HG03457 (cell line): ENCODE results near the gene ELMO1.

Experiments used
- ATAC-seq: cut with Tn5 transposase; IDR thresholded peaks from one replicate; pipeline ENCODE4 v1.9.1; 2021; ENCODE audit warnings: moderate number of reproducible peaks; ENCODE audit not compliant: unreplicated experiment

Gene ELMO1

DNA sequence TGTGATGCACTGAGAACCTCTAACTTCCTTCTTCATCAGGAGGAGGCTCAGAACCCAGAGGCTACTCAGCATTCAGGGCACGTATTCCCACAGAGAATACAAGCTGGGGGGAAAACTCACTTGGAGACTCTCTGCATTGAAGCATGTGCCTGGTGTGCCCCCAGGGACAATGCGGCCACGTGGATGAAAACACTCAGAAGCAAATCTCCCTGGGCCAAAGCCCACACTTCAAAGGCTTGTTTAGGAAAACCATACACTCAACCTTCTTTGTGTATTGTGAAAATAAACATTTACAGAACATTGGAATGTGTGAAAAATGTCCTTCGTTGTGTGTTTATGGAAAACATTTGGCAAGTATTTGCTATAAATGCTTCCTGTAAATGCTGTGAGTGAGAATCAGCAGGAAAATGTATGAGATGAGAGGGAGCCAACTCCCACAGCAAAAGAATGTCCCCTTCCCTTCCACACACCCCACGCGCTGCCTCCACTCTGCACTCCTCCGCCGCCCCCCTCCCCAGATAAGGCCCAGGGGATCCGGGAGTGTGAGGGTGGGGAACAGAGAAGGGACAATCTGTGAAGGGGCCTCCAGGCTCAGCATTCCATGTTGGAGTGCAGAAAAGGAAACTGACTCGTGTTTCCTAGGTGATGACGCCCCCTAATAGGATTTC is 339.5 kb downstream of the ELMO1 start:
- no peak for ATAC-seq

- no peak for ATAC-seq
Measured at GRCh38 chr7:37108615-37109014, 340.0 kb downstream of the ELMO1 start.

- no peak for ATAC-seq
Measured at GRCh38 chr7:37107047-37107750, 341.5 kb downstream of the ELMO1 start.

DNA sequence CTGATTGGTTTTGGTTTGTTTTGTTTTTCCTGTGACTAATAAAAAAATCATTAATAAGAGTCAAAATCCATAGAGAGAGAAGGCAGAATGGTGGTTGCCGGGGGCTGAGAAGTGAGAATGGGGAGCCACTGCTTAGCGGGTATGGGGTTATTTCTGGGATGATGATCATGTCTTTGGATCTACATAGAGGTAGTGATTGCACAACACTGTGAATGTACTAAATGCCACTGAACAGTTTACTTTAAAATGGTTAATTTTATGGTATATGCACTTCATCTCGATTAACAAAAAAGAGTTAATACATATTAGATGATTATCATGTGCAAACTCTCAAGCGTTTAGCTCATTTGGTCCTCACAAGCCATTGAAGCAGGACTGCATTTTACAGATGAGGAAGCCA is 342.9 kb downstream of the ELMO1 start:
- ATAC-seq = no peak

- ATAC-seq = no peak
Measured at GRCh38 chr7:37104822-37105518, 343.7 kb downstream of the ELMO1 start.

DNA sequence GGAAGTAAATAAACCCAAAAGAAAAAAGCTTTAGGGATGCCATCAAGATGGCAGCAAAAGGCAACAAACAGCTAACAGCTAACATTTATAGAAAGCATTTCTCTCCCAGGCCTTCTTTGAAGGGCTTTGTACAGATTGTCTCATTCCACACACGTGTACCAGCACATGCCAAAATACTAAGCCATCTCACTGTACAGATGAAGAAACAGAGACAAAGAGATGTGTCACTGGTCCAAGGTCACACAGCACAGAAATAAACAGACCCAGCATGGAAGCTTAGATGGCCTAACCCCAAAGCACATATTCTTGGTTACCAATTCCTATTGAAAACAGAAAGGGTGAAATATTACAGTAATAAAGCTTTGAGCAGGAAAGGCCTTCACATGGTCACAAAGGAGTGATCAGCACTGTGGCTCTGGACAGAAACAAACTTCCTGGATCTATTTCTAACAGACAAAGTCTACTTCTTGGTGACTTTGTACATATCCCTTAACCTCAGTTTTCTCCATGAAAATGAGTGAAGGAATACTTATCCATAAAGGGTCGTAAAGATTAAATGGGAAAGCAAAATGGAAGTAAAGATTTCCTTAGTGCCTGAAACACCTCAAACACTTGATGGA is 346.0 kb downstream of the ELMO1 start:
- no peak for ATAC-seq

GRCh38 chr7:37100735-37101331 is 347.8 kb downstream of the ELMO1 start:
- ATAC-seq = no peak

DNA sequence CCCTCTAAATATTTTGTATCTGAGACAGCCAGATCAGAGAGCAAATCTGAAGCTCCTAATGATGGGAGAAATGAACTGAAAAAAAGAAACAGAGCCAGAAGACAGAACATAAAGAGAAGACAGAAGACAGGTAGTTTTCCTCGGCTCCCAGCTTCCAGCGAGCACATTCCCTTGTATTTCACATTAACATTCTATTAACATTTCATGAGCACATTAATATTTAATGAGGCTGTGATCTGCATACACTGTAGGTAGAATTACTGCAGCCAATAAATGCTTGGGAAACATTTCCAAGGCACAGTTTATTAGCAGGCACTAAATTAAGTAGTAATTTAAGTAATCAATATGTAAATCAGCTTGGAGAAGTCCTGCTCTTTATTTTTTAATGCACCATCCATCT is 349.9 kb downstream of the ELMO1 start:
- ATAC-seq = no peak

- ATAC-seq = no peak
Measured at GRCh38 chr7:37097983-37098382, 350.7 kb downstream of the ELMO1 start.

- ATAC-seq = no peak
Measured at GRCh38 chr7:37097276-37097675, 351.4 kb downstream of the ELMO1 start.

- no peak for ATAC-seq
Measured at GRCh38 chr7:37096341-37096740, 352.3 kb downstream of the ELMO1 start.

DNA sequence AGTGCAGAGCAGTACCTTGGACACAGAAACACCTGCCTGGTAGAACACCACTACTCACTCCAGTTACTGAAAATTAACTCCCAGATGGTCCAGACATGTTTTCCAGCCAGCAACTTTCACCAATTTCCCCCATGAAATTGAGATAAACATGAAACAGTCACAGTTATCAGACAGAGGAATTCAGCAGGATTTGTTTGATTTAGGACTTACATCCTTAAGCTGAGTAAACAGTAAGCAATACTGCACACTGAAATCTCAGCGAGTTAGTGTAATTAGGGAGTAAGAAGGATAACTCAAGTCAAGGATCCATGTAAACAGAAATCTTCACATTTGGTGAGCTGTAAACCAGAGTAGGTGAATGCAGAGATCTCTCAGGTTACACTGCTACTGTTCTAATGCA is 353.5 kb downstream of the ELMO1 start:
- no peak for ATAC-seq

GRCh38 chr7:37093257-37093656 is 355.4 kb downstream of the ELMO1 start:
- no peak for ATAC-seq

DNA sequence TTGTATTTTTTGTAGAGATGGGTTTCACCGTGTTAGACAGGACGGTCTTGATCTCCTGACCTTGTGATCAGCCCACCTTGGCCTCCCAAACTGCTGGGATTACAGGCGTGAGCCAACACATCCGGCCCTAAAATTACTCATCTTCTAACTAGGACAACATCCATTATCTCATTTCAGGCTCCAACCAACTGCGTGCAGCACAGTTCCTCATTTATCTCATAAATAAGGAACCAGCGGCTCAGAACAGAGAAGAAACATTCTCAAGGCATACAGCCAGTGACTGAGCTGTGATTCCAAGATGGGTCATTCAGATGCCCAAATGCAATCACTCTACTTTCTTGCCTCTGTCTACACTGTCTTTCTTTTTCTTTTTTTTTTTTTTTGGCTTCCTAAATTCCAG is 356.1 kb downstream of the ELMO1 start:
- ATAC-seq = no peak

GRCh38 chr7:37089972-37090371 is 358.7 kb downstream of the ELMO1 start:
- ATAC-seq = no peak

DNA sequence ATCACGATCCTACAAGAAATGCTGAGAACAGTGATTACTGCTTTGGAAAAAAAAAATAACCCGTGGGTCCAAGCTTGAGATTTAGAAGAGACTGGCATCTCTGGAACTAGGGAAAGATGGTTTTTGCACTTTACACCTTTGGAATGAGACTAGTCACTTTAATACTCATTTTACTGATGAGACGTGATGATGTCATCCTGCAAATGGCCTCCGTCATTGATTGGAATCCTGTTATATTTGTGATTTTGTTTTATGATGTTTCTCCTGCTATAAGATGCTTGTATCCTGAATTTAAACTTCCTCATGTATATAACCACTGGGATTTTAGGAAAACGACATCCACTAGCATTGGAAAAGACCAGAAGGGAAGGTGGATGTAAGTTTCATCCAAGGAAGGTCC is 363.1 kb downstream of the ELMO1 start:
- ATAC-seq = no peak

DNA sequence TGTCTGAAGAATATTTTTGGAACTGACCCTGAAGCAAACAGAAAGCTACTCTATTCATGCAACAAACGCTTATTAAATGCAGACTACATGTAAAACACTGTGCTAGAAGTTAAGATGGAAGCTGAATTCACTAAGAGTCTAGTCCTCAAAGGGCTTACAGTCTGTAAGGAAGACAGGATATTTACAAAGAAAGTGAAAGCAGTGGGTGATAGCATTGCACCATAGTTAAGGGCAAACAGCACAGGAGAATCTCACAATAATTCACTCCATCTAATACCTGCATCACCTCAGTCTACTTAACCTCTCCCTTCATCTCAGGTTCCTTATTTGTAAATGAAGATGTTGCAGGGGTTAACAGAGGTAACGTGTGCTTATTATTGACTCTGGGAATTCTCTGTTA is 364.4 kb downstream of the ELMO1 start:
- no peak for ATAC-seq

- ATAC-seq = no peak
Measured at GRCh38 chr7:37083311-37084096, 365.2 kb downstream of the ELMO1 start.

GRCh38 chr7:37081436-37081835 is 367.2 kb downstream of the ELMO1 start:
- no peak for ATAC-seq

DNA sequence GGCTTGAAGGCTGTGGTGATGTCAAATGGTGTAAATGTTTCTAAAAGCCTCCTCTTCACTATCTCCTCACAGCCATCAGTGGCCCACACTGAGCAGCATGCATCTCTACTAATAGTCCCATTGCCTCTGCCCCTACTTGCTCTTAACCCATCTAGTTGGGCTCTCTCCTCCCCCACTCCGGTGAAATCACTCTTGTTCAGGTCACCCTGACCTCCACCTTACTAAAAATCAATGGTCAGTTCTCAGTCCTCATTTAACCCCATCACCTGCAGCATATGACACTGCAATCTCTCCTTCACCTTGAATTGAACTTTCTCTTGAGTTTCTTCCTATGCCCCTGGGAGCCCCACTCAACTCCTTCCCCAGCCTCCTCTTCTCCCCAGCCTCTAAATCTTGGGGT is 369.2 kb downstream of the ELMO1 start:
- ATAC-seq = no peak

GRCh38 chr7:37076668-37077067 is 372.0 kb downstream of the ELMO1 start:
- no peak for ATAC-seq
